Measurements from ENCODE around the gene ATP8A1. TPM values are rescaled to one million over a fixed set of nuclear protein-coding genes. Genes with fewer than 3 reads are reported as not detected.

ATP8A1 gene
- total RNA-seq, 1 experiment from 2014 or later, result 14.3 TPM

- DNase-seq (ENCODE audit: low spot score) (no peak), ATAC-seq (no peak)
- peaks cover 11% of the 10 kb centered on the region; the same call in 1 of the 2 replicates for H3K9me3 Mint-ChIP-seq
- no peak overlapping the region for H3K4me3 Mint-ChIP-seq
- CTCF ChIA-PET, result no interaction called here
- no peak overlapping the region for H3K27ac Mint-ChIP-seq
- POLR2A ChIA-PET, result no interaction called here
- no peaks in the 10 kb centered on the region for H3K27me3 Mint-ChIP-seq (ENCODE audit: low read depth)
- peaks cover 63% of the 10 kb centered on the region for H3K4me1 Mint-ChIP-seq
- peaks cover 11% of the 10 kb centered on the region for H3K36me3 Mint-ChIP-seq
- no peak for TF ChIP-seq AFF4 (CRISPR knock-in tag; IDR thresholded peaks at IDR 0.05; ENCODE audit: borderline replicate concordance)
- TF ChIP-seq SOX15 (CRISPR knock-in tag; IDR thresholded peaks at IDR 0.05), result no peak
- TF ChIP-seq MLX (CRISPR knock-in tag; IDR thresholded peaks at IDR 0.05), result no peak
- TF ChIP-seq NR1H2 (CRISPR knock-in tag; IDR thresholded peaks at IDR 0.05), result no peak
- TF ChIP-seq RELA (CRISPR knock-in tag; IDR thresholded peaks at IDR 0.05; ENCODE audit: borderline replicate concordance), result no peak
- TF ChIP-seq MAX (CRISPR knock-in tag; IDR thresholded peaks at IDR 0.05), result no peak
- TF ChIP-seq ATF1 (CRISPR knock-in tag; IDR thresholded peaks at IDR 0.05), result no peak
- TF ChIP-seq ATF2 (CRISPR knock-in tag; IDR thresholded peaks at IDR 0.05; ENCODE audit: borderline replicate concordance, low read depth), result no peak
- TF ChIP-seq HMGXB4 (CRISPR knock-in tag; IDR thresholded peaks at IDR 0.05), result no peak
- TF ChIP-seq HMGA2 (CRISPR knock-in tag; IDR thresholded peaks at IDR 0.05), result no peak
- no peak for TF ChIP-seq FOXJ3 (CRISPR knock-in tag; IDR thresholded peaks at IDR 0.05; ENCODE audit: borderline replicate concordance)
- no peak for TF ChIP-seq CREM (CRISPR knock-in tag; IDR thresholded peaks at IDR 0.05)
- no peak for TF ChIP-seq KAT7 (CRISPR knock-in tag; IDR thresholded peaks at IDR 0.05; ENCODE audit: borderline replicate concordance)
- TF ChIP-seq ZNF263 (CRISPR knock-in tag; IDR thresholded peaks at IDR 0.05; ENCODE audit: low read depth), result no peak
- no peak for TF ChIP-seq SMAD3 (CRISPR knock-in tag; IDR thresholded peaks at IDR 0.05; ENCODE audit: borderline replicate concordance)
- TF ChIP-seq E2F1 (CRISPR knock-in tag; IDR thresholded peaks at IDR 0.05), result no peak
- no peak for TF ChIP-seq TP53 (CRISPR knock-in tag; IDR thresholded peaks at IDR 0.05)
- TF ChIP-seq EMX1 (CRISPR knock-in tag; IDR thresholded peaks at IDR 0.05), result no peak
These were observed 176.2 kb downstream of the ATP8A1 start for GRCh38 chr4:42480717-42481116.
